GM10266 (cell line): Measurements from ENCODE around the gene LRP1B.

ENCODE experiments used
- DNase-seq: peaks from one replicate; pipeline ENCODE4 v3.0.0; 2012; ENCODE audit errors: extremely low spot score
- CTCF ChIP-seq: IDR thresholded peaks from 2 replicates; pipeline ENCODE4 v1.5.1; 2012; ENCODE audit warnings: mild to moderate bottlenecking, low read depth; ENCODE audit not compliant: control insufficient read depth, insufficient read depth; ENCODE audit errors: missing control alignments

LRP1B gene

GRCh38 chr2:141003967-141004657, 1126.7 kb downstream of the LRP1B start:
- DNase-seq = no peak
- no peak for TF ChIP-seq CTCF

- TF ChIP-seq CTCF = no peak
- DNase-seq = no peak
Observed at GRCh38 chr2:141001750-141002149, 1129.1 kb downstream of the LRP1B start.

GRCh38 chr2:140998577-140998976, 1132.2 kb downstream of the LRP1B start:
- DNase-seq = no peak
- TF ChIP-seq CTCF = no peak

GRCh38 chr2:140998017-140998416, 1132.8 kb downstream of the LRP1B start:
- no peak for TF ChIP-seq CTCF
- no peak for DNase-seq

- no peak for TF ChIP-seq CTCF
- no peak for DNase-seq
Observed at GRCh38 chr2:140994856-140995255, 1136.0 kb downstream of the LRP1B start.

- DNase-seq = no peak
- no peak for TF ChIP-seq CTCF
Observed at GRCh38 chr2:140990416-140990815, 1140.4 kb downstream of the LRP1B start.

GRCh38 chr2:140988597-140988996, 1142.2 kb downstream of the LRP1B start:
- no peak for TF ChIP-seq CTCF
- DNase-seq = no peak
